HL-60/S4 (cell line): ENCODE results near the gene FHOD1.

ENCODE experiments used
- in situ Hi-C: fragments of 300-500 bp; cut with MboI; formaldehyde crosslinking; loops from 2 replicates; pipeline ENCODE4 v1.14.3; 2022; ENCODE audit warnings: low sequenced_read_pairs

The FHOD1 gene

GRCh38 chr16:67247192-67248072 is at the start of gene FHOD1:
FHOD1 (minus strand) TSS chr16:67247481; CDS start chr16:67247410, 71 bp downstream.
- in situ Hi-C loops: no loop called here

- in situ Hi-C loops: no loop called here
Measured at GRCh38 chr16:67296420-67296819, 49.1 kb upstream of the FHOD1 start.

DNA sequence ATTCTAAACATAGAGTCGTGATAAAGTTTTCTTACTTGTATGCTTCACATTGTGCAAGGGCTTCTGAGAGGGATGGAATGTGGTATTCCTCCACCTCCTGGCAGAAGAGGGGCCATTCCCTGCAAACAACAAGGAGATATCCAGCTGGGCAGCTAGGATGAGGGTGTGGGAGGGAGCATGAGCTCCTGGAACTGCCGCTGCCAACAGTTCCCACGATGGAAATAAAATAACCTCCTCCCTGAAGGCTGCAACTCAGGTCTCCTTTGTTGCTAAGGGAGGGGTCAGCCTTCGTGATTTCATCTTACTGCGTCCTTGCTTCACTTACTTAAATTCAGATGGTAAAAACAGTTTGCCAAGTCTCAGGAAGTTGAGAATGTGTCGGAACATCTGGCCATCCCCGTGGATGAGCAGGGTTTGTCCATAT is 47.7 kb upstream of the FHOD1 start:
- in situ Hi-C loops: no loop called here

DNA sequence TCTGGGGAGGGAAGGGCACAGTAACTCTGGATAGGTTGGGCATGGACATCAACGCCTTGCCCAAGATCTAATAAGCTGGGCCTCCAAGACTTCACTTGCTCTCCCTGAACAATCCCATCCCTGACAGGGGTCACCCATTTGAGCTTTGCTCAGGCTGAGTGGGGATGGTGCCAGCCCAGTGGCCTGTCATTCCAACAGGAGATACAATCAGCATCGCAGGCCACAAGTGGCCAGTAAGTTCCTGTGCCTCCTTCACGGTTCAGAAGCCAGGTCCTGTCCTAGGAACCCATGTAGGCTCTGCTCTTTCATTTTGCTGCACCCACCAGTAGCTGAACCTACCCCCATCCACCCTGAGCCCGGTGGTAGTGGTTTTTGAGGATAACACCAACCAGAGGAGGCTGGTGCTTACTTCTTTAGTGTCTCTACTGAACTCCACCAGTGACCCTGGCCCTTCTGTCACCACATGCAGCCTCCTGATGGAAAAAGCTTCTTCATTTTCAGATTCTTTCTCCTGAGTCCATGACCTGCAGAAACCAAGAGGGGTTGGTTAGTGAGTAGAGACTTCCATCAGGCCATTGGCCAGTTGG is 47.0 kb upstream of the FHOD1 start:
- in situ Hi-C loops: no loop called here

- in situ Hi-C loops: no loop called here
Measured at GRCh38 chr16:67291461-67291860, 44.2 kb upstream of the FHOD1 start.

GRCh38 chr16:67287960-67288359 is 40.7 kb upstream of the FHOD1 start:
- in situ Hi-C loops: no loop called here

DNA sequence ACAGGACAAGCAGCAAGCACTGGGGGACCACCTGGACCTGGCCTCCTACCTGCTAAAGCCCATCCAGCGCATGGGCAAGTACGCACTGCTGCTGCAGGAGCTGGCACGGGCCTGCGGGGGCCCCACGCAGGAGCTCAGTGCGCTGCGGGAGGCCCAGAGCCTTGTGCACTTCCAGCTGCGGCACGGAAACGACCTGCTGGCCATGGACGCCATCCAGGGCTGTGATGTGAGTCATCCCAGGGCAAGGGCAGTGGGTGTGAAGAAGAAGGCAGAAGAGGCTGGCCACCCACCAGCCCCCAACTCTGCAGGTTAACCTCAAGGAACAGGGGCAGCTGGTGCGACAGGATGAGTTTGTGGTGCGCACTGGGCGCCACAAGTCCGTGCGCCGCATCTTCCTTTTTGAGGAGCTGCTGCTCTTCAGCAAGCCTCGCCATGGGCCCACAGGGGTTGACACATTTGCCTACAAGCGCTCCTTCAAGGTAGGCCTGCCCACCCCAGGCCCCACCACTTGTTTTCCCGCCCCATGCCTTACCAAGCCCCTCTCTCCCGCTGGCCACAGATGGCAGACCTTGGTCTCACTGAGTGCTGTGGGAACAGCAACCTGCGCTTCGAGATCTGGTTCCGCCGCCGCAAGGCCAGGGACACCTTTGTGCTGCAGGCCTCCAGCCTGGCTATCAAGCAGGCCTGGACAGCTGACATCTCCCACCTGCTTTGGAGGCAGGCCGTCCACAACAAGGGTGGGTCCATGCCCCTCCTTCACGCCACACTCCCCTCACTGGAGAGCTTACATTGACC is 39.4 kb upstream of the FHOD1 start:
- in situ Hi-C loops: no loop called here

- in situ Hi-C loops: no loop called here
Measured at GRCh38 chr16:67284699-67285646, 37.7 kb upstream of the FHOD1 start.

DNA sequence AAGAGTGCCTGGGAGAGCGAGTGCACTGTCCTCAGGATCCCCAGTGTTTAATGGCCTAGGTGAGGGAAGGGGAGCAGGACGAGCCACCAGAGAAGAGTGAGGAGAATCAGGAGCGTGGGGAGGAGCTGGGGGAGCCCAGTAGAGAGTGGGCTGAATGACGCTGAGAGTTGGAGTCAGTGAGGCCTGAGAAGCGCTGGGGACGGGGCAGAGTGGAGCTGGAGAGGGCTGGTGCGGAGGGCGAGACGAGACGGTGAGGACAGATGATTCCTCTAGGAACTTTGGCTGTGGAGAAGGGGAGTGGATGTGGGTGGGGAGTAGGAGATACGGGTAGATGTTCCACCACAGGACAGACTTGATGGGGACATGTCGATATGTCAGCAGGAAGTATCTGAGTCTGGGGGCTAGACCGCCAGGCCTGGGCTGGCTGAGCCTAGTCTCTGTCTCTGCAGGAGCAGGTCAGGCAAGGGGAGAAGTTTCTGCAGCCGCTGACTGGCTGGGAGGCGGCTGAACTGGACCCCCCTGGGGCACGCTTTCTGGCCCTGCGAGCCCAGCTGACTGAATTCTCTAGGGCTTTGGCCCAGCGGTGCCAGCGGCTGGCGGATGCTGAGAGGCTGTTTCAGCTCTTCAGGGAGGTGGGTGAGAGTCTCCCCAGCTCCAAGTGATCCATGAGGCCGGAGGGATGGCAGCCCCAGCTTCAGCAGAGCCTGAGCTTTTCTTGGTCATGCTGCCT is 36.7 kb upstream of the FHOD1 start:
- in situ Hi-C loops: no loop called here

GRCh38 chr16:67283039-67283825 is 36.0 kb upstream of the FHOD1 start:
- in situ Hi-C loops: no loop called here

DNA sequence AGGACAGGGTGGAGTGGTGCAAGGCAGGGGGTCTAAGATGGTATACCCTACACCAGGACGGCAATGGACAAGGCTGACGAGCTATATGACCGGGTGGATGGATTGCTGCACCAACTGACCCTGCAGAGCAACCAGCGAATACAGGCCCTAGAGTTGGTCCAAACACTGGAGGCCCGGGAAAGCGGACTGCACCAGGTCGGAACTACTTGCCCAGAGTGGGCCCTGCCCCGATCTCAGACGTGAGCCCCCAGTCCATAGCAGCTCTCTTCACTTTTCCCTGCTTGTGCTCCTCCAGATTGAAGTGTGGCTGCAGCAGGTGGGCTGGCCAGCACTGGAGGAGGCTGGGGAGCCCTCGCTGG is 35.1 kb upstream of the FHOD1 start:
- in situ Hi-C loops: no loop called here

GRCh38 chr16:67281536-67282446 is 34.5 kb upstream of the FHOD1 start:
- in situ Hi-C loops: no loop called here

- in situ Hi-C loops: no loop called here
Measured at GRCh38 chr16:67280090-67281015, 33.1 kb upstream of the FHOD1 start.

GRCh38 chr16:67279296-67280089 is 32.2 kb upstream of the FHOD1 start, which contains the start of gene PLEKHG4:
PLEKHG4 (plus strand) TSS chr16:67279532; CDS start chr16:67280045, 513 bp downstream.
- in situ Hi-C loops: no loop called here

DNA sequence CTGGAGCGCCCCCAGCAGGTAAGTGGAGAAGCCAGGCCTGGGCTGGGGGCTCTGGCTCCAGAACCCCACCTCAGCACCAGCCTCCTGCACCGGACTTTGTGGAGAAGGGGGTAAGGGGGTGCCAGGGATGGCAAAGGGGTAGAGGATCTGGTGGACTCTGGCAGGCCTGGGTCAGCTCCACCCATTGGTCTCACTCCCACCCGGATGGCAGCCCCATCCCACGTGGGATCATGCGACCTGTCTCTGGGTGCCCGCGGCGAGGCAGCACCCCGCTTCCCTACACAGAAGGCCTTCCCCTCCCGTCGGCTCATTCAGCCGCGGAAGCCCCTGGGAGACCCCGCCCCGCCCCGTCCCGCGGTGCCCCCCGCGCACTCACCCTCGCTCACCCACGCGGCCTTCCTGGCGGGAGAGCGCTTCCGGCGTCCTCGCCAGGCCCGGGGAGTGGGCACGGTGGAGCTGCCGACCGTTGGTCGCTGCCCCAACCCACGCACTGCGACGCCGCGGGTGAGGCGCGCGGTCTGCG is 31.6 kb upstream of the FHOD1 start:
- in situ Hi-C loops: no loop called here
